Measurements from ENCODE around the gene PROCA1. TPM values are rescaled to one million over a fixed set of nuclear protein-coding genes. Genes with fewer than 3 reads are reported as not detected.

PROCA1 gene
- total and polyA plus RNA-seq, 9 of the 15 experiments (the other 6 are each of a cell fraction or from before 2014, with no cell fraction given): 0.78 to 16.2 (median 5.6) TPM

- ChIA-PET CTCF (ENCODE audit: low intra/inter-chr PET ratio) (interaction anchor here (0.5 kb wide), 1 partner anchor 35 kb away, joined by 3 read pairs; no protein-coding TSS in a partner anchor), POLR2A (interaction anchor here (0.5 to 2.8 kb wide), 9 partner anchors 10 to 759 kb away, joined by 3 to 14 read pairs (median 4); partner anchors contain the start of gene PROCA1)
- WGBS (ENCODE audit: insufficient coverage, low coverage, missing lambda C conversion rate): 95% methylated on average over 4 of the region's 4 CpGs
- no peak overlapping the region for H3K9ac ChIP-seq (ENCODE audit: insufficient read depth in 1 of 2, low read depth in 2 of 2, low read length in 2 of 2)
- no peak overlapping the region for H2AFZ ChIP-seq (ENCODE audit: low read depth, low read length)
- no peaks in the 10 kb centered on the region for H3K9me1 ChIP-seq (ENCODE audit: control insufficient read depth, insufficient read depth, low read length)
- in situ Hi-C loops (cut with MboI): no loop called here
- intact Hi-C loops (cut with micrococcal nuclease): no loop called here
- TF ChIP-seq KDM5B (IDR thresholded peaks at IDR 0.05; ENCODE audit: insufficient replicate concordance, low read depth, low read length) (no peak), CBFB (CRISPR knock-in tag; IDR thresholded peaks at IDR 0.05) (no peak), CHD4 (IDR thresholded peaks at IDR 0.05; ENCODE audit: insufficient read depth, insufficient replicate concordance, low read depth, low read length, poor library complexity, severe bottlenecking) (no peak), MYBL2 (IDR thresholded peaks at IDR 0.05; ENCODE audit: low read depth) (no peak), MYBL2 (CRISPR knock-in tag; IDR thresholded peaks at IDR 0.05; ENCODE audit: borderline replicate concordance) (no peak), ESRRB (CRISPR knock-in tag; IDR thresholded peaks at IDR 0.05; ENCODE audit: borderline replicate concordance) (no peak), HES1 (IDR thresholded peaks at IDR 0.05; ENCODE audit: low read depth) (no peak), NUFIP1 (IDR thresholded peaks at IDR 0.05; ENCODE audit: partially characterized antibody) (no peak), OTX1 (CRISPR knock-in tag; IDR thresholded peaks at IDR 0.05) (no peak), POLR2B (IDR thresholded peaks at IDR 0.05; ENCODE audit: low read depth, partially characterized antibody) (no peak), LCOR (CRISPR knock-in tag; IDR thresholded peaks at IDR 0.05) (no peak), RCOR1 (IDR thresholded peaks at IDR 0.05; ENCODE audit: borderline replicate concordance in 1 of 2, low read depth in 2 of 2, low read length in 2 of 2) (no peak), ZNF3 (CRISPR knock-in tag; IDR thresholded peaks at IDR 0.05) (no peak)
- TF ChIP-seq, protein P1, sequence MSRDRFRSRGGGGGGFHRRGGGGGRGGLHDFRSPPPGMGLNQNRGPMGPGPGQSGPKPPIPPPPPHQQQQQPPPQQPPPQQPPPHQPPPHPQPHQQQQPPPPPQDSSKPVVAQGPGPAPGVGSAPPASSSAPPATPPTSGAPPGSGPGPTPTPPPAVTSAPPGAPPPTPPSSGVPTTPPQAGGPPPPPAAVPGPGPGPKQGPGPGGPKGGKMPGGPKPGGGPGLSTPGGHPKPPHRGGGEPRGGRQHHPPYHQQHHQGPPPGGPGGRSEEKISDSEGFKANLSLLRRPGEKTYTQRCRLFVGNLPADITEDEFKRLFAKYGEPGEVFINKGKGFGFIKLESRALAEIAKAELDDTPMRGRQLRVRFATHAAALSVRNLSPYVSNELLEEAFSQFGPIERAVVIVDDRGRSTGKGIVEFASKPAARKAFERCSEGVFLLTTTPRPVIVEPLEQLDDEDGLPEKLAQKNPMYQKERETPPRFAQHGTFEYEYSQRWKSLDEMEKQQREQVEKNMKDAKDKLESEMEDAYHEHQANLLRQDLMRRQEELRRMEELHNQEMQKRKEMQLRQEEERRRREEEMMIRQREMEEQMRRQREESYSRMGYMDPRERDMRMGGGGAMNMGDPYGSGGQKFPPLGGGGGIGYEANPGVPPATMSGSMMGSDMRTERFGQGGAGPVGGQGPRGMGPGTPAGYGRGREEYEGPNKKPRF (IDR thresholded peaks at IDR 0.05; ENCODE audit: low read depth, low read length): no peak
- no peaks in the 10 kb centered on the region for H3K79me2 ChIP-seq (ENCODE audit: control insufficient read depth, insufficient read depth, low read length)
- no peaks in the 10 kb centered on the region for H4K20me1 ChIP-seq (replicated peaks; ENCODE audit: control insufficient read depth, insufficient read depth, low read length)
- H3K27ac ChIP-seq (ENCODE audit: extremely low read depth, low read depth, low read length): no peak overlapping the region
- BruUV-seq (replicated peaks): no TSS peak
- H3K4me2 ChIP-seq (ENCODE audit: insufficient read depth, low read length): no peak overlapping the region
- no peaks in the 10 kb centered on the region for H3K27me3 ChIP-seq (ENCODE audit: control insufficient read depth in 2 of 2, insufficient read depth in 2 of 2, low read length in 2 of 2)
- no peaks in the 10 kb centered on the region for H3K4me1 ChIP-seq (replicated peaks in 1 of 2; ENCODE audit: control insufficient read depth in 2 of 2, insufficient read depth in 2 of 2, low read length in 2 of 2)
- no peaks in the 10 kb centered on the region for H3K9me3 ChIP-seq (replicated peaks; ENCODE audit: control insufficient read depth, insufficient read depth, low read depth, low read length)
- DNase-seq (ENCODE audit: extremely low read depth in 1 of 4, low spot score in 3 of 4) (no peak), ATAC-seq (no peak), FAIRE-seq (no peak)
- H3K4me3 ChIP-seq: no peak overlapping the region
- peaks cover 91% of the 10 kb centered on the region for H3K36me3 ChIP-seq (ENCODE audit: control insufficient read depth, insufficient read depth, low read length)
Measured at GRCh38 chr17:28688481-28688880, 23.2 kb downstream of the PROCA1 start.
